Astrocyte of the spinal cord (primary cell): Measurements from ENCODE around the gene TMTC2.

Source experiments
- DNase-seq: peaks from one replicate; pipeline ENCODE4 v3.0.0; 2011; ENCODE audit warnings: low read depth, low spot score
- H3K4me3 ChIP-seq: 2 replicates; pipeline ENCODE4 v1.5.1; 2011; ENCODE audit warnings: low read depth, mild to moderate bottlenecking, low read length, moderate library complexity
- CTCF ChIP-seq: IDR thresholded peaks from 2 replicates; pipeline ENCODE4 v1.5.1; 2012; ENCODE audit warnings: low read depth, mild to moderate bottlenecking, low read length, inconsistent platforms
- in situ Hi-C: cut with HindIII; loops from 2 replicates; pipeline ENCODE4 v1.10.0; 2017; ENCODE audit warnings: low sequenced_read_pairs

The TMTC2 gene

GRCh38 chr12:82942521-82942920 lies 255.8 kb downstream of the TMTC2 start:
- in situ Hi-C loops = no loop called here
- TF ChIP-seq CTCF = no peak
- DNase-seq = no peak
- no peak overlapping the region for H3K4me3 ChIP-seq

- no peak for TF ChIP-seq CTCF
These were observed 256.3 kb downstream of the TMTC2 start for GRCh38 chr12:82942991-82943401.

GRCh38 chr12:82948491-82948890 lies 261.8 kb downstream of the TMTC2 start:
- H3K4me3 ChIP-seq = no peak overlapping the region
- DNase-seq = no peak
- TF ChIP-seq CTCF = no peak
- in situ Hi-C loops = no loop called here

More at GRCh38 chr12:82942991-82943401, 256.3 kb downstream of the TMTC2 start:
- DNase-seq = peak; percentile 12
- H3K4me3 ChIP-seq = no peak overlapping the region
- in situ Hi-C loops = no loop called here

GRCh38 chr12:82950356-82950755 lies 263.6 kb downstream of the TMTC2 start:
- in situ Hi-C loops = no loop called here
- no peak for TF ChIP-seq CTCF
- no peak overlapping the region for H3K4me3 ChIP-seq
- no peak for DNase-seq

GRCh38 chr12:82952946-82953345 lies 266.2 kb downstream of the TMTC2 start:
- DNase-seq = no peak
- TF ChIP-seq CTCF = no peak
- in situ Hi-C loops = no loop called here
- no peak overlapping the region for H3K4me3 ChIP-seq

GRCh38 chr12:82953397-82953796 lies 266.7 kb downstream of the TMTC2 start:
- no peak for TF ChIP-seq CTCF
- in situ Hi-C loops = no loop called here
- H3K4me3 ChIP-seq = no peak overlapping the region
- DNase-seq = no peak

- H3K4me3 ChIP-seq = no peak overlapping the region
- TF ChIP-seq CTCF = no peak
- in situ Hi-C loops = no loop called here
- DNase-seq = no peak
These were observed 267.4 kb downstream of the TMTC2 start for GRCh38 chr12:82954064-82954463.
